Measurements from ENCODE around the gene NTN1.
"Not testable (repeated sequence)": the region's sequence is repeated elsewhere in the genome, so short reads cannot be mapped to it uniquely, and the experiment has no call there.

Gene NTN1

GRCh38 chr17:9244066-9245052 lies 223.0 kb downstream of the NTN1 start:
- no peak for DNase-seq (ENCODE audit: low read depth in 2 of 2)

- no peak for DNase-seq (ENCODE audit: low read depth in 2 of 2)
Observed at GRCh38 chr17:9247401-9247938, 226.2 kb downstream of the NTN1 start.

- no peak for DNase-seq (ENCODE audit: low read depth in 2 of 2)
Observed at GRCh38 chr17:9249245-9249953, 228.1 kb downstream of the NTN1 start.

GRCh38 chr17:9251273-9251672 lies 230.0 kb downstream of the NTN1 start:
- no peak for DNase-seq (ENCODE audit: low read depth in 2 of 2)

GRCh38 chr17:9253308-9253707 lies 232.0 kb downstream of the NTN1 start:
- no peak for DNase-seq (ENCODE audit: low read depth in 2 of 2)

- DNase-seq (ENCODE audit: low read depth in 2 of 2): no peak
Observed at GRCh38 chr17:9254841-9255240, 233.5 kb downstream of the NTN1 start.

GRCh38 chr17:9255833-9256232 lies 234.5 kb downstream of the NTN1 start:
- DNase-seq (ENCODE audit: low read depth in 2 of 2): no peak

GRCh38 chr17:9256361-9256750 lies 235.0 kb downstream of the NTN1 start:
- DNase-seq (ENCODE audit: low read depth in 2 of 2): no peak

- DNase-seq (ENCODE audit: low read depth in 2 of 2): no peak
Observed at GRCh38 chr17:9256751-9257629, 235.7 kb downstream of the NTN1 start.

GRCh38 chr17:9257630-9257965 lies 236.3 kb downstream of the NTN1 start:
- DNase-seq (ENCODE audit: low read depth in 2 of 2): not testable (repeated sequence)

GRCh38 chr17:9258115-9259015 lies 237.1 kb downstream of the NTN1 start:
- DNase-seq (ENCODE audit: low read depth in 2 of 2): no peak

GRCh38 chr17:9259419-9259818 lies 238.1 kb downstream of the NTN1 start:
- no peak for DNase-seq (ENCODE audit: low read depth in 2 of 2)

- no peak for DNase-seq (ENCODE audit: low read depth in 2 of 2)
Observed at GRCh38 chr17:9261081-9262012, 240.0 kb downstream of the NTN1 start.

GRCh38 chr17:9266031-9266680 lies 244.8 kb downstream of the NTN1 start:
- no peak for DNase-seq (ENCODE audit: low read depth in 2 of 2)

GRCh38 chr17:9266697-9267117 lies 245.4 kb downstream of the NTN1 start:
- DNase-seq (ENCODE audit: low read depth in 2 of 2): no peak

GRCh38 chr17:9268546-9268945 lies 247.2 kb downstream of the NTN1 start:
- no peak for DNase-seq (ENCODE audit: low read depth in 2 of 2)

- no peak for DNase-seq (ENCODE audit: low read depth in 2 of 2)
Observed at GRCh38 chr17:9269350-9270035, 248.2 kb downstream of the NTN1 start.

GRCh38 chr17:9270921-9271320 lies 249.6 kb downstream of the NTN1 start:
- no peak for DNase-seq (ENCODE audit: low read depth in 2 of 2)
